ENCODE data around the gene COQ10B. TPM values are rescaled to one million over a fixed set of nuclear protein-coding genes. Genes with fewer than 3 reads are reported as not detected.

Gene COQ10B
- total RNA-seq, 2 experiments from 2014 or later = 5.0 to 12.2 TPM

- no peak overlapping the region for H3K27ac ChIP-seq (ENCODE audit: low read depth, low read length, poor library complexity, severe bottlenecking)
- H3K4me2 ChIP-seq (ENCODE audit: low read length) = no peak overlapping the region
- no peak overlapping the region for H2AFZ ChIP-seq (ENCODE audit: low read length)
- H4K20me1 ChIP-seq (ENCODE audit: insufficient read depth, low read length) = no peaks in the 10 kb centered on the region
- no peak for TF ChIP-seq EZH2phosphoT487 (IDR thresholded peaks at IDR 0.05; ENCODE audit: borderline replicate concordance, low read depth, low read length)
- TF ChIP-seq, protein P1, sequence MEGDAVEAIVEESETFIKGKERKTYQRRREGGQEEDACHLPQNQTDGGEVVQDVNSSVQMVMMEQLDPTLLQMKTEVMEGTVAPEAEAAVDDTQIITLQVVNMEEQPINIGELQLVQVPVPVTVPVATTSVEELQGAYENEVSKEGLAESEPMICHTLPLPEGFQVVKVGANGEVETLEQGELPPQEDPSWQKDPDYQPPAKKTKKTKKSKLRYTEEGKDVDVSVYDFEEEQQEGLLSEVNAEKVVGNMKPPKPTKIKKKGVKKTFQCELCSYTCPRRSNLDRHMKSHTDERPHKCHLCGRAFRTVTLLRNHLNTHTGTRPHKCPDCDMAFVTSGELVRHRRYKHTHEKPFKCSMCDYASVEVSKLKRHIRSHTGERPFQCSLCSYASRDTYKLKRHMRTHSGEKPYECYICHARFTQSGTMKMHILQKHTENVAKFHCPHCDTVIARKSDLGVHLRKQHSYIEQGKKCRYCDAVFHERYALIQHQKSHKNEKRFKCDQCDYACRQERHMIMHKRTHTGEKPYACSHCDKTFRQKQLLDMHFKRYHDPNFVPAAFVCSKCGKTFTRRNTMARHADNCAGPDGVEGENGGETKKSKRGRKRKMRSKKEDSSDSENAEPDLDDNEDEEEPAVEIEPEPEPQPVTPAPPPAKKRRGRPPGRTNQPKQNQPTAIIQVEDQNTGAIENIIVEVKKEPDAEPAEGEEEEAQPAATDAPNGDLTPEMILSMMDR (conservative IDR thresholded peaks at IDR 0.05; ENCODE audit: low read length) = no peak
- H3K9me2 ChIP-seq (ENCODE audit: insufficient read depth, low read length) = no peaks in the 10 kb centered on the region
- ChIA-PET CTCF (ENCODE audit: unreplicated experiment) (no interaction called here), POLR2A (interaction anchor here (1.3 to 1.4 kb wide), 2 partner anchors 9 to 10 kb away, joined by 4 to 5 read pairs; partner anchors contain the start of gene COQ10B)
- H3K4me1 ChIP-seq (ENCODE audit: insufficient read depth, low read length, poor library complexity, severe bottlenecking) = no peaks in the 10 kb centered on the region
- DNase-seq (ENCODE audit: low spot score) = no peak
- no peaks in the 10 kb centered on the region for H3K9me3 ChIP-seq (ENCODE audit: low read length)
- H3K4me3 ChIP-seq (ENCODE audit: low read depth, low read length, poor library complexity, severe bottlenecking) = no peak overlapping the region
- H3K79me2 ChIP-seq (ENCODE audit: insufficient read depth, low read depth, low read length) = no peaks in the 10 kb centered on the region
- intact Hi-C loops (cut with micrococcal nuclease; ENCODE audit: unreplicated experiment) = no loop called here
- no TSS peak for BruUV-seq (replicated peaks)
- H3K36me3 ChIP-seq (ENCODE audit: insufficient read depth, low read length) = no peaks in the 10 kb centered on the region
Measured at GRCh38 chr2:197442857-197443256, 10.5 kb upstream of the COQ10B start.

DNA sequence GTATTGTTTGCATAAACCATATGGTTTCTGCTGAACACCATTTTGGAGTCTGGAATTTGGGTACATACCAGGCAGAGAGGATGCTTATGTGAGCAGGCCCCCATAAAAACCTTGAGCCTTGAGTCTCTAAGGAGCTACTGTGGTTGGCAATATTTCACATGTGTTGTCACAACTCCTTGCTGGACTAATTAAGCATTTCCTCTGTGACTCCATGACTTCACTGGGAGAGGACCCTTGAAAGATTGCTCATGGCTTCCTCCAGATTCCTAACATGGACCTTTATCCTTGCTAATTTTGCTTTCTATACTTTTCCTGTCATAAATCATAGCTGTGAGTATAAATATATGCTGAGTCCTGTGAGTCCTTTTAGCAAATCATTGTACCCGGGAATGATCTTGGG is 7.6 kb upstream of the COQ10B start:
- Histone ChIP-seq H3K36me3 (ENCODE audit: insufficient read depth, low read length) (no peaks in the 10 kb centered on the region), H3K9me2 (ENCODE audit: insufficient read depth, low read length) (no peaks in the 10 kb centered on the region), H3K4me2 (ENCODE audit: low read length) (no peak overlapping the region), H4K20me1 (ENCODE audit: insufficient read depth, low read length) (no peaks in the 10 kb centered on the region), H2AFZ (ENCODE audit: low read length) (no peak overlapping the region), H3K9me3 (ENCODE audit: low read length) (no peaks in the 10 kb centered on the region), H3K27ac (ENCODE audit: low read depth, low read length, poor library complexity, severe bottlenecking) (no peak overlapping the region), H3K4me1 (ENCODE audit: insufficient read depth, low read length, poor library complexity, severe bottlenecking) (no peaks in the 10 kb centered on the region), H3K79me2 (ENCODE audit: insufficient read depth, low read depth, low read length) (no peaks in the 10 kb centered on the region), H3K4me3 (ENCODE audit: low read depth, low read length, poor library complexity, severe bottlenecking) (no peak overlapping the region)
- TF ChIP-seq, protein P1 (conservative IDR thresholded peaks at IDR 0.05; ENCODE audit: low read length) = no peak
- TF ChIP-seq EZH2phosphoT487 (IDR thresholded peaks at IDR 0.05; ENCODE audit: borderline replicate concordance, low read depth, low read length) = no peak
- intact Hi-C loops (cut with micrococcal nuclease; ENCODE audit: unreplicated experiment) = no loop called here
- BruUV-seq (replicated peaks) = no TSS peak
- ChIA-PET CTCF (ENCODE audit: unreplicated experiment) (no interaction called here), POLR2A (interaction anchor here (1.2 to 1.6 kb wide), 2 partner anchors 10 to 13 kb away, joined by 3 to 10 read pairs; partner anchors contain the start of gene SF3B1)
- no peak for DNase-seq (ENCODE audit: low spot score)

GRCh38 chr2:197446844-197447243 is 6.5 kb upstream of the COQ10B start:
- H3K36me3 ChIP-seq (ENCODE audit: insufficient read depth, low read length) = no peaks in the 10 kb centered on the region
- H3K9me3 ChIP-seq (ENCODE audit: low read length) = no peaks in the 10 kb centered on the region
- no peaks in the 10 kb centered on the region for H3K79me2 ChIP-seq (ENCODE audit: insufficient read depth, low read depth, low read length)
- H3K4me1 ChIP-seq (ENCODE audit: insufficient read depth, low read length, poor library complexity, severe bottlenecking) = no peaks in the 10 kb centered on the region
- TF ChIP-seq, protein P1 (conservative IDR thresholded peaks at IDR 0.05; ENCODE audit: low read length) = no peak
- no peak for TF ChIP-seq EZH2phosphoT487 (IDR thresholded peaks at IDR 0.05; ENCODE audit: borderline replicate concordance, low read depth, low read length)
- intact Hi-C loops (cut with micrococcal nuclease; ENCODE audit: unreplicated experiment) = no loop called here
- BruUV-seq (replicated peaks) = no TSS peak
- no peaks in the 10 kb centered on the region for H3K9me2 ChIP-seq (ENCODE audit: insufficient read depth, low read length)
- no peak overlapping the region for H2AFZ ChIP-seq (ENCODE audit: low read length)
- H4K20me1 ChIP-seq (ENCODE audit: insufficient read depth, low read length) = no peaks in the 10 kb centered on the region
- no peak overlapping the region for H3K4me3 ChIP-seq (ENCODE audit: low read depth, low read length, poor library complexity, severe bottlenecking)
- DNase-seq (ENCODE audit: low spot score) = no peak
- H3K4me2 ChIP-seq (ENCODE audit: low read length) = no peak overlapping the region
- ChIA-PET CTCF (ENCODE audit: unreplicated experiment) (no interaction called here), POLR2A (no interaction called here)
- H3K27ac ChIP-seq (ENCODE audit: low read depth, low read length, poor library complexity, severe bottlenecking) = no peak overlapping the region
